GM12873 (cell line): Measurements from ENCODE around the gene PGRMC2.

Experiments
- CTCF ChIP-seq: IDR thresholded peaks from 2 replicates; pipeline ENCODE4 v1.5.1; 2012; ENCODE audit warnings: low read depth, mild to moderate bottlenecking, moderate library complexity, low read length, control low read depth; ENCODE audit not compliant: insufficient read depth; ENCODE audit errors: missing control alignments

PGRMC2 gene

DNA sequence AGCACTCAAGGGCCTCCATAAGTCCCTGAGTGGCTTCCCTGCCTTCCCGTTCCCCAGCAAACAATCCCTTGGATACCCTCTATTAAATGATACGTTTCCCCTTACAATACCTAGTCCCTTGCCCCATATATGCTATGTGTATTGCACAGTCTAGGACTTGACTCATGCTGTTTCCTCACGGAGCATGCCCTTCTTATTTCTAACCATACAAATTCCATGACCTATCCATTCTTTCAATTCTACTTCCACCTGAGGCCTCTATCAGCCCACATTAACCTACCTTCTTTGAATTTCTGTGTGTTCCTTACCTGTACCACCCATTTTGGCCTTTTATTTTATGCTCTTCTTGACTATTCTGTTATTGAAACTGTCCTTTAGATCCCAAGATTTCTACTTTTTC is 2.9 kb upstream of the PGRMC2 start:
- TF ChIP-seq CTCF, result no peak

GRCh38 chr4:128289523-128290158 is 2.0 kb upstream of the PGRMC2 start:
- no peak for TF ChIP-seq CTCF

DNA sequence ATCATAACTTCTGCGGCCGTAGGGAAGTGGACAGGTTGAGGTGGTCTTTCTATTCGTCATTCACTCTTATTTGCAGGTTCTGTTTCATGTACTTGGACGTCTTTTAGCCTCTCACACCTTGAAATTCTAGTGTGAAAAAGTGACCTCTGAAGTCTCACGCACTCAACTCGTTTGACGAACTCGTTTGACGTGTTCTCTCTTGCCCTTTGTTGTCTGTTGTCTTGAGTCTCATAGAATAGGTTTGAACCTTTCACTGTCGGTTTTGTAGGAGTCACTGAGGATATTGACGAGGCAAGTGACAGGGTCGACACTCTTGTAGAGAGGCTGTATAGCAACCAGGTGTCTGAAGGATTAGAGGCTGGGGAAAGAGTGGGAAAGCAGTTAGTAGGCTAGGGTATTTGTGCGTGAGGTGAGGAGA is 1.1 kb upstream of the PGRMC2 start:
- TF ChIP-seq CTCF, result no peak

DNA sequence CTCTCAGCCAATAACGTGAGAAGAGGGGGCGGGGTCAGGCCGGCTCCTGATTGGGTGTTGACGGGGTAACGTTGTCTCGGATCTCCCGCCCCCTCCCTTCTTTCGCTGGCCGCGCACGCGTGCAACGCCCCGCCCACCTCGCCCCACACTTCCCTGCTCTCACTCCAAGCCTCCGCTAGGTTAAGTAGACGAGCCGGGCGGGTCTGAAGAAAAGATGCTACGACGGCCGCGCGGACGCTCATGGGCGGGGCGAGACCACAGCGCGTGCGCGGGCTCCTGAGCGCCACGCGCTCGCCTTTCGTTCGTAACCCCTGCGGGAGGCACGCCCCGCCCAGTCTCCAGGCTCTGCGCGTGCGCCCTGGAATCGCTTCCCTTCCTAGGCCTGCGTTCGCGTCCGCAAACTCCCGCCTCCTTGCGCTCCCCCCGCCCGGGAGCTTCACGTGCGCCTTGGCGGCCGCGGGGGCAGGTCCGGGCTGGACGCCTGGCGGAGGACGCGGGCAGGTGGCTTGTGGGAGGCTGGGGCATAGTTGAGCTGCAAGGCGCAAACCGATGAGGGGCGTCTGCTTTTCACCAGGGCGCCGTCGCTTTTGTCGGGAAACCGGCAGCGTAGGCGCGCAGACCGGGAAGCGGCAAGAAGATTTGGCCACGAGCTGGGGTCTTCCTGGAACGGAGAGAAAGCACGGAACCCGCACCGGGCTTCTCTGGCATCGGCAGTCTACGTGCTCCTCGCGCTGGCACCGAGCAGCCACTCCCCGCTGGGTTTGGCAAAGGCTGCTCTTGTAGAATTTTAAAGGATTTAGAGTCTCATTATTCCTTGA is 467 bp upstream of the PGRMC2 start:
- no peak for TF ChIP-seq CTCF

- no peak for TF ChIP-seq CTCF
Observed at GRCh38 chr4:128286474-128287058, 1.0 kb downstream of the PGRMC2 start.

- no peak for TF ChIP-seq CTCF
Observed at GRCh38 chr4:128285085-128285997, 2.3 kb downstream of the PGRMC2 start.

- no peak for TF ChIP-seq CTCF
Observed at GRCh38 chr4:128284317-128284716, 3.3 kb downstream of the PGRMC2 start.
